Bronchial epithelial cell (primary cell): ENCODE data around the gene BMP6. TPM values are rescaled to one million over a fixed set of nuclear protein-coding genes. Genes with fewer than 3 reads are reported as not detected.

ENCODE experiments used
- DNase-seq: peaks from one replicate; pipeline ENCODE4 v3.0.0-alpha.2; 2010; ENCODE audit warnings: low read depth
- FAIRE-seq: peaks from 2 replicates; lab custom pipeline; 2011; peaks lifted over from hg19 to GRCh38; lab: Jason Lieb, UNC
- H3K27me3 ChIP-seq: 2 replicates; pipeline ENCODE4 v1.5.1; 2011; ENCODE audit warnings: low read length; ENCODE audit not compliant: control insufficient read depth, insufficient read depth
- H3K36me3 ChIP-seq: 2 replicates; pipeline ENCODE4 v1.5.1; 2011; ENCODE audit warnings: low read length; ENCODE audit not compliant: control insufficient read depth, insufficient read depth
- H3K4me3 ChIP-seq: 2 replicates; pipeline ENCODE4 v1.5.1; 2011; ENCODE audit warnings: mild to moderate bottlenecking, low read depth, low read length, control low read depth
- CTCF ChIP-seq: IDR thresholded peaks from 2 replicates; pipeline ENCODE4 v1.5.1; 2011; ENCODE audit warnings: mild to moderate bottlenecking, moderate library complexity, low read length, control low read depth, inconsistent platforms; ENCODE audit not compliant: insufficient read depth, severe bottlenecking
- total RNA-seq: library from RNA; depleted of rRNA; stranded (reverse); fragments of >200 nt; gene quantifications from 2 replicates; pipeline ENCODE4 v1.2.1, GENCODE V29; 2014

BMP6 gene
- total RNA-seq, 1 donor from 2014 or later, result 2.6 TPM

DNA sequence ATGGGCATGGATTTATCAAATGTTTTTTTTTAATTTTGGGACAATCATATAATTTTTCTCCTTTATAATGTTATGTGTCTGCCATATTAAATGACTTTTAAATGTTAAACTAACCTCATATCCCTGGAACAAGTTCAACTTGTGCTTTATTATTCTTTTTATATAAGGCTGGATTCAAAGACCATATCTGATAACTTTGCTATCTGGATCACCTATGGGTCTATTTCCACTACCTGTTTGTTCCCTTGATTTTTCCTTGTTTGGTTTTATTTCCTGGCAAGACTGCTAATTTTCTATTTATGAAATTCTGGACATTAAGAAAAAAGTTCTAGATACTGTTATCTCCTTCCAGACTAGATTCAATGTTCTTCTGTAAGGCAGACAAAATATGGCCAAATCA is 125.9 kb downstream of the BMP6 start:
- no peak for TF ChIP-seq CTCF
- no peaks in the 10 kb centered on the region for H3K36me3 ChIP-seq
- DNase-seq, result no peak
- H3K27me3 ChIP-seq, result no peaks in the 10 kb centered on the region
- no peak overlapping the region for H3K4me3 ChIP-seq
- no peak for FAIRE-seq

GRCh38 chr6:7859591-7859990 is 133.7 kb downstream of the BMP6 start:
- H3K27me3 ChIP-seq, result no peaks in the 10 kb centered on the region
- DNase-seq (no peak), FAIRE-seq (no peak)
- H3K4me3 ChIP-seq, result no peak overlapping the region
- TF ChIP-seq CTCF, result no peak
- no peaks in the 10 kb centered on the region for H3K36me3 ChIP-seq

DNA sequence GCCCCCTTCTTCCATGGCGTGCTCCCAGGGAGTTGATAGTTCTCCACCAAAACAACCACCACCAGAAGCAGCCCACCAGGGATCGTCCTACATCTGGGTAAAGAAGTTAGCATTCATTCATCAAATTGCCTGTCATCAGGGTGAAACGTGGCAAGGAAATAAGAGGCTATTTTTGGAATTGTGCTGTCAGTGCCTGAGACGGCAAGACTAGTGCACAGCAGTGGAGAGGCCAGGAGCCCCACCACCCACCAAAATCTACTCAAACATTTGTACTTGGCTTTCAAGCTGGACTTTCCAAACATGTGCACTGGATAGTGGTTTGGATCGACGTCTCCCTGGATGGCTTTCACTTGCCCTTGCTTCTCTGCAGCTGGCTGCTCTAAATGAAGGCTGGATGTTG is 139.9 kb downstream of the BMP6 start:
- TF ChIP-seq CTCF, result no peak
- Histone ChIP-seq H3K4me3 (no peak overlapping the region), H3K36me3 (no peaks in the 10 kb centered on the region), H3K27me3 (no peaks in the 10 kb centered on the region)
- DNase-seq (no peak), FAIRE-seq (no peak)

- H3K27me3 ChIP-seq, result no peaks in the 10 kb centered on the region
- FAIRE-seq (no peak), DNase-seq (no peak)
- no peaks in the 10 kb centered on the region for H3K36me3 ChIP-seq
- no peak for TF ChIP-seq CTCF
- H3K4me3 ChIP-seq, result no peak overlapping the region
These were observed 140.6 kb downstream of the BMP6 start for GRCh38 chr6:7866526-7866925.

DNA sequence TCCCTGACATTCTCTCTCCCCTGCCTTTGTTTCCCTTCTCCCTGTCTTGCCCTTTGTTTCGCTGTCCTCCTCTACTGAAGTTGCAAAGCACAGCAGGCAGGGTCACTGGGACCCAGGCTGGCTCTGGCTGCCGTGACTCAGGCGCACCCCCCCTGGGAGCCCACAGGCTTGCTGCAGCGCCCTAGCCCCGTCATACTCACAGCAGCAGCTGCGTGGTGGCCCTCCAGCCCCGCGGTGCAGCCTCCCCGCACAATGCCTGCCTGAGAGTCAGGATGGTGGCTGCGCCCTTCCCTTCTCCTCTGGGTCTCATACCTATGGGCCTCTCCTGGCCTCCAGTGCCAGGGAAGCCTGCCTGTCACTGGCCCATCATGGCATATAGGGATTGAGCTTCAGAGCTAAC is 143.0 kb downstream of the BMP6 start:
- Histone ChIP-seq H3K4me3 (no peak overlapping the region), H3K27me3 (no peaks in the 10 kb centered on the region), H3K36me3 (no peaks in the 10 kb centered on the region)
- FAIRE-seq (no peak), DNase-seq (no peak)
- no peak for TF ChIP-seq CTCF

DNA sequence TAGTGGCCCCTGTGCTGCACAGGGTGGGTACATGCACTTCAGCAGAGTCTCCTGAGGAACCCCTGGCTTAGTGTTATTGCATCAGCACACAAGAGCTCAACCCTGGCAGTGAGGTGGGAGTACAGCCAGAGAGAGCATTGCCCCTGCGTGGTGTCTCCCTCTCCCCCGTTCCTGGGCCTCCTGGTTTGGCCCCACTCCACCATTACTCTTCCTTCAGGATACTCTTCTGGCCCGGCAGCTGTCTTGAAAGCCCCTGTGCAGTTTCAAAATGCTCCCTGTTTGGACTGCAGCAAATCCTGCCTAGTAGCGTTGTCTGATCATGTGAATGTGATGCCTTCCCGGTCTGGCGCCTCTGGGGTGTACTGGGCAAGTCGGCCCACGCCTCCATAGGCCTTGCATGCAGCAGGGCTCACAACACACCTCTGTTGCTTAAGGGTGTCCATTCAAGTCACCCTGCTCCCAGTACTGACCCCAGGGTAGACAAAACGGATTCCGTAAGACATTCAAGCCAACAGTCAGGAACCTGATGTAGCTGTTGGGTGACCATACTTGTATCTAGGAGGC is 152.6 kb downstream of the BMP6 start:
- no peak overlapping the region for H3K4me3 ChIP-seq
- FAIRE-seq (no peak), DNase-seq (no peak)
- peaks cover 5% of the 10 kb centered on the region for H3K36me3 ChIP-seq
- no peak for TF ChIP-seq CTCF
- no peaks in the 10 kb centered on the region for H3K27me3 ChIP-seq
